D721Med (cell line): ENCODE data around the gene TMSB15A.
A peak's percentile ranks its signal among the peaks of the same experiment; 100 is the strongest.
"Not testable (repeated sequence)": the region's sequence is repeated elsewhere in the genome, so short reads cannot be mapped to it uniquely, and the experiment has no call there.

Source experiments
- DNase-seq: peaks from one replicate; pipeline ENCODE4 v3.0.0; 2011; ENCODE audit warnings: low spot score; ENCODE audit not compliant: insufficient read length
- FAIRE-seq: peaks from 2 replicates; lab custom pipeline; 2011; peaks lifted over from hg19 to GRCh38; lab: Jason Lieb, UNC
- TF ChIP-seq, protein P1 (sequence below): IDR thresholded peaks from 2 replicates; pipeline ENCODE4 v1.5.1; 2012; ENCODE audit warnings: mild to moderate bottlenecking, control low read depth; ENCODE audit not compliant: insufficient read depth; ENCODE audit errors: missing control alignments

Gene TMSB15A

DNA sequence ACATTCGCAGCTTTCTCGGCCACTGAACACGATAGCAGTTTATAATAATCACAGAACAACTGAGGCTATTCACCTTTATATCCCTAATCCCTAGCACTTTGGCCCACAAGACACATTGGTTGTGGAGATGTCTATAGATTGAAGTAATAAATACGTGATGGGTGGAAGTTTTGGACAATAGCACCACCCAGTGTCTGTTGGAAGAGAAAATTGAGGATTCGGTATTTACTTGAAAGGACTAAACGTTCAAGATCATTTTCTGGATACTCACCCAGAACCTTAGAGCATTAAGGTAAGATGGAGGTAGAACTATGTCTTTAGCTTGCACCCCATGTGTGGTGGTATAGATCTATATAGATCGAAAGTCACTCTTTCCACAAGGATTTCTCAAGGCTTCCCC is 787 bp upstream of the TMSB15A start:
- DNase-seq (no peak), FAIRE-seq (peak; percentile 25)
- TF ChIP-seq, protein P1, sequence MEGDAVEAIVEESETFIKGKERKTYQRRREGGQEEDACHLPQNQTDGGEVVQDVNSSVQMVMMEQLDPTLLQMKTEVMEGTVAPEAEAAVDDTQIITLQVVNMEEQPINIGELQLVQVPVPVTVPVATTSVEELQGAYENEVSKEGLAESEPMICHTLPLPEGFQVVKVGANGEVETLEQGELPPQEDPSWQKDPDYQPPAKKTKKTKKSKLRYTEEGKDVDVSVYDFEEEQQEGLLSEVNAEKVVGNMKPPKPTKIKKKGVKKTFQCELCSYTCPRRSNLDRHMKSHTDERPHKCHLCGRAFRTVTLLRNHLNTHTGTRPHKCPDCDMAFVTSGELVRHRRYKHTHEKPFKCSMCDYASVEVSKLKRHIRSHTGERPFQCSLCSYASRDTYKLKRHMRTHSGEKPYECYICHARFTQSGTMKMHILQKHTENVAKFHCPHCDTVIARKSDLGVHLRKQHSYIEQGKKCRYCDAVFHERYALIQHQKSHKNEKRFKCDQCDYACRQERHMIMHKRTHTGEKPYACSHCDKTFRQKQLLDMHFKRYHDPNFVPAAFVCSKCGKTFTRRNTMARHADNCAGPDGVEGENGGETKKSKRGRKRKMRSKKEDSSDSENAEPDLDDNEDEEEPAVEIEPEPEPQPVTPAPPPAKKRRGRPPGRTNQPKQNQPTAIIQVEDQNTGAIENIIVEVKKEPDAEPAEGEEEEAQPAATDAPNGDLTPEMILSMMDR: peak; percentile 23

DNA sequence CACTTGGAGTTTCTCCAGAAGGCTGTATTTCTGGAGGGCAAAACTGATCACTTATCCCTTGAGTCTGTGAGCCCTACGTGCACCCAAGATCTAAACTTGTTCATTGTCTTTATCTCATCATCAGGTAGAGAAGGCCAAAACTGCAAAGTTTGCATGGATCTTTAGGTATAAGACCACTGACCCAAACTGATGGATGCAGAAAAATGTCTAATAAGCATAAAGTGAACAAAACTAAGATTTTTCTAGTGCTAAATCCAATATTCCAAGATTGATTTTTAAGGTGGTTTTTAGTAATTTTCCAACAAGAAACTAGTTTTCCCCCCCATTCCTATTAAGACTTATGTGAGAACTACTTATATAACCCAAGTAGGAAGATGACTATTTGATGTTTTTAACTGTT is 2.0 kb downstream of the TMSB15A start:
- TF ChIP-seq, protein P1: no peak
- DNase-seq (no peak), FAIRE-seq (no peak)

DNA sequence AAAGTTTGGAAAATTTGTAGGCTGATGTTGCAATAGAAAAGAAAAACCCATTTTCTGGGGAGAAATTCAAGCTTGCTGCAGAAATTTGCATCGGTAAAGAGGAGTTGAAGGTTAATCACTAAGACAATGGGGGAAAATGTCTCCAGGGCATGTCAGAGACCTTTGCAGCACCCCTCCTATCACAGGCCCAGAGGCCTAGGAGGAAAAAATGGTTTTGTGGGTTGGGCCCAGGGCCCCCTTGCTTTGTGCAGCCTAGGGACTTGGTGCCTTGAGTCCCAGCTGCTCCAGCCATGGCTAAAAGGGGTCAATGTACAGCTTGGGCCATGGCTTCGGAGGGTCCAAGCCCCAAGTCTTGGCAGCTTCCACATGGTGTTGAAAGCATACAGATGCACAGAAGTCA is 17.8 kb downstream of the TMSB15A start:
- no peak for DNase-seq
- no peak for FAIRE-seq
- TF ChIP-seq, protein P1: no peak

DNA sequence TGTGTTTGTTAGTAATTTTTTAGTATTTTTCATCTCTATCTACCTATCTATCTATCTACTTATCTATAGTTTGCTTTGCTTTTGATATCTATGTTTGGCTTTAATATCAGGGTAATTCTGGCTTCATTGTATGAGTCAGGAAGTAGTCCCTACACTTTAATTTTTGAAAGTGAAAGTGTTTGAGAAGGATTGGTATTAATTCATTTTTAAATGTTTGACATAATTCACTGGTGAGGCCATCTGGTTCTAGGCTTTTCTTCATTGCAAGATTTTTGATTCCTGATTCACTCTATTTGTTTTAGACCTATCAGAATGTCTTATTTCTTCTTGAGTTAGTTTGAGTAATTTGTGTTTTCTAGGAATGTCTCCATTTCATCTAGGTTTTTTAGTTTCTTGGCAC is 24.8 kb downstream of the TMSB15A start:
- FAIRE-seq (no peak), DNase-seq (no peak)
- TF ChIP-seq, protein P1: no peak

DNA sequence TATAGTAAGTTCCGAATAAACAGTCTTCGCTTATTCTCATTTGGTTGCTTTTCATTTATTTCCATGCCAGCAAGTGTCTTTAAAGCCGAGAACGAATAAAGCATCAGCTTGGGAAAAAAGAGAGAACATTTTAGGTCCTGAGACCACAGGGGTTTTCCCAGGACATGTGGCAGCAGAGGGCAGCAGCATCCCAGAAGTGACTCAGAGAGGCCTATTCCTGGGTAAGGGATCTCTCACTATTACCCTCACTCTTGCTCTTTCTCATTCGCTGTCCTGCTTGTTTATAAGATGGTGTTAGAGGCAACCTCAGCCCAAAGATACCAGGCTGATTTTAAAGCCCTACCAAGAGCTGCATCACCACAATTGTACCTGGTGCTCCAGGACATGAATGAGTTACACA is 37.8 kb downstream of the TMSB15A start:
- FAIRE-seq: peak; percentile 66
- DNase-seq: not testable (repeated sequence)

DNA sequence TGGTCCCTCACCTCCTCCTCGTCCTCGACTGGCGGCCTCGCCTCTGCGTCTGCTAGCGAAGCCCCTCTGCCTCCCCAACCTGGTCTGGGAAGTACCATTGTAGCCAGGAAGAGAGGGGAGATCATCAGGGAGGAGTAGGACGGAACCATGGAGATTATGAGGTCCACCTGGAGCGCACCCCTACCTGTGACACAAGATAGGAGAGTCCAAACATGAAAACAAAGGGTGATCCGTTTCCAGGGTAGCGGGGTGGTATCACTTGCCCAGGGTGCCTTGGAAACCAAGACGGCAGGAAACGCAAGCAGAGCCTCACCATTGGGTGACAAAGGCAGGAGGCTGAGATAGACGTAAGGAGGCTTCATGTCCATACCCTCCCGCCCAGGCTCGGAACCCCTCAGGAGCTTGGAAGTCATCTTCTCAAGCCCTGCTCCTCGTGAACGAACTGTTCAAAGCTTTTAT is 44.7 kb downstream of the TMSB15A start, which contains the start of gene TCP11X2:
Gene TCP11X2, minus strand, starts transcription at position 51 of the 459 bp plus-strand sequence.
- DNase-seq, FAIRE-seq: not testable (repeated sequence)

DNA sequence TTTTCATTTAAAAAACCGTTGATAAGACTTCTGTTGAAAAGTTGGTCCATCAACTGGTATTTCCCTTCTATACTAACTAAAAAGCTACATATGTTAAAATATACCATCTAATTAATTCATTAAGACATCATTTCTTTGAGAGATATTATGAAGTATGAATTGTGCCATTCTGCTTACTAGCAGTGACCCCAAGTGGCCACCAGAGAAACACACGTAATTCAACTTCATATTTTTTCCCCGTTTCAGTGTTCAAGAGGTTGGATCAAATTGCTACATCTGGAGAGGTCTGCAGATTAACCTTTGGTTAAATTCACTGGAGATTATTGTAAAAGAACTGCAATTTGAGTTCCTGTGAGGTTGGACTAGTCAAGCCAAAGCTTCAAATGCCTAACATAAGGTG is 46.3 kb downstream of the TMSB15A start:
- FAIRE-seq: peak; percentile 89
- not testable (repeated sequence) for DNase-seq
